ENCODE data around the gene LGALS12.

DNA sequence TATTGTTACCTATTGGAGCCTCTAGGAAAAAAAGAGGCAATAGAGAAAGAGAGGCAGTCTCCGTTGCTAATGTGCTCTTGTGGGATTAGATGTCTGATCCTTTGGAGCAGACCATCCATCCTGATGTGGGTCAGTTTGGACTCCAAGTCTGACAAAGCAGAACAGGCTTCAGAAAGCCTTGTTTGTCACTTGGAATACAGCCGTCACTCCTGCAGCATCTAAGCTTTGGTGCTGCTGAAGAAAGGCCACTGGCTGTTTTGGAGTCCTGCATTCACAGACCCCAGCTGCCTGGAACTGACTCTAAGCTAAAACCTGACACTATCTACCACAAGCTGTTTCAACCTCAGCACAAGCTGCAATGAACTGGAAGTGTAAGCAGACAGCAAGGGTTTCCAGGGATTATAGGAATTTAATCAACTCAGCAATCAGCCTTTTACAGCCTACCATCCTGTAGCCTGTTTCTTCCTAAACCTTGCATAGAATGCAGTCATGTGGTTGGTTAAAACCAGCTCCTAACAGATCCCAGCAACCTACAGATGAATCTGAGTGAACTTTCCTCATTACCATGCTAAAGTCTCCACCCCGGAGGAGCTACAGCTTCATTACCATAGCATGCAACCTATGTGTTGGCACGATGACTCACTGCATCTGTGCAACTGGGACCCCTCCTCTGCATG, 27.1 kb downstream of the LGALS12 start:
- TF ChIP-seq, protein P1, sequence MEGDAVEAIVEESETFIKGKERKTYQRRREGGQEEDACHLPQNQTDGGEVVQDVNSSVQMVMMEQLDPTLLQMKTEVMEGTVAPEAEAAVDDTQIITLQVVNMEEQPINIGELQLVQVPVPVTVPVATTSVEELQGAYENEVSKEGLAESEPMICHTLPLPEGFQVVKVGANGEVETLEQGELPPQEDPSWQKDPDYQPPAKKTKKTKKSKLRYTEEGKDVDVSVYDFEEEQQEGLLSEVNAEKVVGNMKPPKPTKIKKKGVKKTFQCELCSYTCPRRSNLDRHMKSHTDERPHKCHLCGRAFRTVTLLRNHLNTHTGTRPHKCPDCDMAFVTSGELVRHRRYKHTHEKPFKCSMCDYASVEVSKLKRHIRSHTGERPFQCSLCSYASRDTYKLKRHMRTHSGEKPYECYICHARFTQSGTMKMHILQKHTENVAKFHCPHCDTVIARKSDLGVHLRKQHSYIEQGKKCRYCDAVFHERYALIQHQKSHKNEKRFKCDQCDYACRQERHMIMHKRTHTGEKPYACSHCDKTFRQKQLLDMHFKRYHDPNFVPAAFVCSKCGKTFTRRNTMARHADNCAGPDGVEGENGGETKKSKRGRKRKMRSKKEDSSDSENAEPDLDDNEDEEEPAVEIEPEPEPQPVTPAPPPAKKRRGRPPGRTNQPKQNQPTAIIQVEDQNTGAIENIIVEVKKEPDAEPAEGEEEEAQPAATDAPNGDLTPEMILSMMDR (IDR thresholded peaks at IDR 0.05): no peak
- TF ChIP-seq POLR2A (IDR thresholded peaks at IDR 0.05) (no peak), POLR2AphosphoS5 (IDR thresholded peaks at IDR 0.05) (no peak), EP300 (IDR thresholded peaks at IDR 0.05) (no peak)

Data from gastroesophageal sphincter (tissue), 3 donors.